Measurements from ENCODE around the gene SERINC4.
A peak's percentile ranks its signal among the peaks of the same experiment; 100 is the strongest.

SERINC4 gene

DNA sequence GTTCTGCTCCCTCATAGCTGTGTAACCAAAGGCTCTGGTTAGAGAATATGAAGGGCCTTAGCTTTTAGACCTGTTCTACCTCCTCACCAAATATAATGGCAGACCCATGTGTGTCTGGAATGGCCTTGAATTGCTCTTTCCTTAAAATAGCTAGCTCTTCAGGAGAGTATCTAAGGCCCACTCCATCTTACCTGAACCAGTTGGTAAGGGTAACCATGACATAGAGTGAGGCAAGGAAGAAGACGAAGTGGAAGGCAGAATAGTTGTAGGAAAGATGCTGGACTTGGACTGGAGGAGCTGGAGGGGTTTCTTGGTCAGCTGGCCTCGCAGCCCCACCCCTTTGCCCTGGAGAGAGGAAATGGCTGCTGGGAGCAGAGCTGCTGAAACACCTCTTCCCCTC lies 4.8 kb downstream of the SERINC4 start:
- Histone ChIP-seq H3K36me3 (ENCODE audit: control insufficient read depth, insufficient read depth, low read length, severe bottlenecking) (peaks cover 57% of the 10 kb centered on the region), H3K27me3 (replicated peaks; ENCODE audit: control insufficient read depth, insufficient read depth, low read length) (no peaks in the 10 kb centered on the region), H3K4me1 (ENCODE audit: control insufficient read depth, insufficient read depth, low read length) (peaks cover 56% of the 10 kb centered on the region), H3K9ac (ENCODE audit: low read length) (no peak overlapping the region), H3K9me3 (ENCODE audit: control insufficient read depth, low read length) (no peaks in the 10 kb centered on the region), H3K4me3 (ENCODE audit: low read length) (no peak overlapping the region)
- DNase-seq (ENCODE audit: low read depth), result no peak

DNA sequence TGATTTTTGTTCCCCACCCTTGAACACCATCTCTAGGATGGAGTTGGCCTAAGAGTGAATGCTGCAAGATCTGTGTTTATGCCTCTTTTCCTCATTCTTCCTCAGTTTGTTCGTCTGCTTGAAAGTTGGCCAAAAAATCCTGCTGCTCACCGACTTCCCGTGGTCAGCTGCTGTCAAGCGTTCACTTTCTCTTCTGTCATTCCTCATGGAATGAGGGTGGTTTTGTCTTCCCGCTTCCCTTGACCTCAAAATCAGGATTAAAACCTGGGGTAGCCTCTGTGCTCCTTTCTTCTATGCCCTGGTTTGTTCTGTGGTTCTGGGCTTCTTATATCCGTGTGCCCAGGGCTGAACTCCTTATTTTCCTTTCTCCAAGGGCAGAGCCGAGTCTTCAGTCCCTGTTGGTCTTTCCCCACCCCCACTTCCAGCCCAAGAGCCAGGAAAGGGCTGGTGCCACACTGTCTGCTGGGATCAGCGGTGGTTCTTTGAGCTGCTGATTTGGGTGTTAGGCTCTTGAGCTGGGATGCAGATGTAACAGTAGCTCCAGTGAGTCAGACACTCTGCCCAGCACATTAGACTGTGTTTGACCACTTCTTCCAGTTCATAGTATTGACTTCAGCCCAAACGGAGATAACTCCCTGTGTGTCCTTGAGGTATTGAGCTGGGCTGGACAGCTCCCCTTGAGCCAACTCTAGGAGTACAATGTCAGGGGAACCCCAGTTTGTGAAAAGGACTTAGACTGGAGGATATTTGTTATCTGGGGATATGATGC lies 5.6 kb downstream of the SERINC4 start:
- no peaks in the 10 kb centered on the region for H3K9me3 ChIP-seq (ENCODE audit: control insufficient read depth, low read length)
- no peak for DNase-seq (ENCODE audit: low read depth)
- H3K36me3 ChIP-seq (ENCODE audit: control insufficient read depth, insufficient read depth, low read length, severe bottlenecking), result peaks cover 52% of the 10 kb centered on the region
- peak overlapping the region; percentile 100 for H3K9ac ChIP-seq (ENCODE audit: low read length)
- peaks cover 52% of the 10 kb centered on the region for H3K4me1 ChIP-seq (ENCODE audit: control insufficient read depth, insufficient read depth, low read length)
- no peaks in the 10 kb centered on the region for H3K27me3 ChIP-seq (replicated peaks; ENCODE audit: control insufficient read depth, insufficient read depth, low read length)
- peak overlapping the region; percentile 98 for H3K4me3 ChIP-seq (ENCODE audit: low read length)

DNA sequence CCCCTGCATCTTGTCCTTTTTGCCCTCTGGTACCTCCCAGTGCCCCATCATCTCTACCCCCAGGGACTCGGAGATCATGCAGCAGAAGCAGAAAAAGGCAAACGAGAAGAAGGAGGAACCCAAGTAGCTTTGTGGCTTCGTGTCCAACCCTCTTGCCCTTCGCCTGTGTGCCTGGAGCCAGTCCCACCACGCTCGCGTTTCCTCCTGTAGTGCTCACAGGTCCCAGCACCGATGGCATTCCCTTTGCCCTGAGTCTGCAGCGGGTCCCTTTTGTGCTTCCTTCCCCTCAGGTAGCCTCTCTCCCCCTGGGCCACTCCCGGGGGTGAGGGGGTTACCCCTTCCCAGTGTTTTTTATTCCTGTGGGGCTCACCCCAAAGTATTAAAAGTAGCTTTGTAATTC lies 6.4 kb downstream of the SERINC4 start:
- H3K9me3 ChIP-seq (ENCODE audit: control insufficient read depth, low read length), result no peaks in the 10 kb centered on the region

DNA sequence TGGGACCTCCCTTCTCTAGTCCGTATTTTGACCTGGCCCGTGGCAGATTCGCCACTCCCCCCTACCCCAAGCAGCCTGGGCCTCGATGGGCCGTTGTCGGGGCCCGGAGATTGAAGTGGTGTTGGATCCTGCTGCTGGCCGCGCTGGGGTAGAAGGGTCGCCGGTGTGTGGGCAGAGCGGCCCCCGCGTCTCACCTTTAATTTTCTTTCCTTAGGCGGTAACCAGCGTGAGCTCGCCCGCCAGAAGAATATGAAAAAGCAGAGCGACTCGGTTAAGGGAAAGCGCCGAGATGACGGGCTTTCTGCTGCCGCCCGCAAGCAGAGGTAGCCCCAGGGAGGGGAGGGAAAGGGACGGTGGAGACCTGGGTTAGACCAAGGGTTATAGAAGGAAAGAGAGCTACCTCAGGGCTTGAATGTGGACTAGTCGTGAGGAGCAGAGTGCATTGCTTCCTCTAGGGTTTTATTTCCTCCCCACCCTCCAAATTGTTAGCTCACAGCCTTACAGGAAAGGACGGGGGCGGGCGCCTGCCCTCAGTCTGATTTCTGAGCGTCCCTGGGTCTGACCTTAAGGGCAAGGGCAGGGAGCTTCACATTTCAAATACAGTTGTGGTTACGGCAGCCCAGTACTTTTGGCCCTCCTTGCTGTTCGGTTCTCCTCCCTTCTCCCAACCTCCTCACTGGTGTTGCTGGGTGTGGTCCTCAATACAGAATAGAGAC lies 7.1 kb downstream of the SERINC4 start:
- Histone ChIP-seq H3K9me3 (ENCODE audit: control insufficient read depth, low read length) (no peaks in the 10 kb centered on the region), H3K4me3 (ENCODE audit: low read length) (peak overlapping the region; percentile 98), H3K4me1 (ENCODE audit: control insufficient read depth, insufficient read depth, low read length) (peaks cover 51% of the 10 kb centered on the region), H3K9ac (ENCODE audit: low read length) (peak overlapping the region; percentile 100), H3K36me3 (ENCODE audit: control insufficient read depth, insufficient read depth, low read length, severe bottlenecking) (peaks cover 42% of the 10 kb centered on the region), H3K27me3 (replicated peaks; ENCODE audit: control insufficient read depth, insufficient read depth, low read length) (no peaks in the 10 kb centered on the region)
- DNase-seq (ENCODE audit: low read depth), result peak; percentile 61

More for the DNA sequence above, 6.4 kb downstream of the SERINC4 start:
- Histone ChIP-seq H3K4me3 (ENCODE audit: low read length) (peak overlapping the region; percentile 98), H3K9ac (ENCODE audit: low read length) (peak overlapping the region; percentile 100), H3K36me3 (ENCODE audit: control insufficient read depth, insufficient read depth, low read length, severe bottlenecking) (peaks cover 44% of the 10 kb centered on the region), H3K27me3 (replicated peaks; ENCODE audit: control insufficient read depth, insufficient read depth, low read length) (no peaks in the 10 kb centered on the region), H3K4me1 (ENCODE audit: control insufficient read depth, insufficient read depth, low read length) (peaks cover 52% of the 10 kb centered on the region)
- DNase-seq (ENCODE audit: low read depth), result no peak

DNA sequence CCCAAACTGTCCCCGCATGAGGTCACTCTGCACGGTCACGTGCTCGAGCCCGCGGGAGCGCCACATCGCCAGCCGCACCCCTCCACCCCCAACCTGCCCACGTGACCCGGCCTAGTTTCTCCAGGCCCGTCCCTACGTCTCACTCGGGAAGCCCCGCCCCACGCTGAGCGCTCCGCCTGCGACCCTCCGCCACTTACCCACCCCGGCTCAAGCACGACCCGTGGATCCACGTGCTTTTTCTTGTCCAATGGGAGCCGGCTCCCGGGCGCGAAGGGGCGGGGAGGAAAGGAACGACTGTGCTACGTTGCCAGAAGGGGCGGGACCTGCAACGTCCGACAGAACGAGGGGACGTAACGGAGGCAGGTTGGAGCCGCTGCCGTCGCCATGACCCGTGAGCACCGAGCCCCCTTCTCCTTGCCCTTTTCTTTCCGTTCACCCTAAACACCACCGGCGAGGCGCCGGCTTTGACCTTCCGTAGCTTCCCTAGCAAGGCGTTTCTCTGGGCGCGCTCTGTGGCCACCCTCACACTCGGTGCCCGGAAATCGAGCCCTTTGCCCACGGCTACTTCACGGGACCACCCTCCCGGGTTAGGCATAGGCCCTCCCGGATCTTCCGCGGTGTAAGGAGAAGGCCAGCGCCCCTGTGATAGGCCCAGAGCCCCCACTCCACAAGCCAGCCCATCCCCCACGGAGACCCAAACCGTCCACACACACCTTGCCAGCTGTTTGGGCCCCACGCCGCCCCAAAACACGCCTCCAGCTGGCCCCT lies 7.8 kb downstream of the SERINC4 start, which contains the start of gene SERF2:
SERF2 (plus strand) TSS at position 328 of the 768 bp plus-strand sequence; CDS start at position 385, 57 bp downstream.
- no peaks in the 10 kb centered on the region for H3K27me3 ChIP-seq (replicated peaks; ENCODE audit: control insufficient read depth, insufficient read depth, low read length)
- H3K9me3 ChIP-seq (ENCODE audit: control insufficient read depth, low read length), result no peaks in the 10 kb centered on the region
- peak within 1 kb of the TSS; percentile 98 for H3K4me3 ChIP-seq (ENCODE audit: low read length)
- H3K4me1 ChIP-seq (ENCODE audit: control insufficient read depth, insufficient read depth, low read length), result peaks cover 45% of the 10 kb centered on the region
- H3K9ac ChIP-seq (ENCODE audit: low read length), result peak within 1 kb of the TSS; percentile 100
- H3K36me3 ChIP-seq (ENCODE audit: control insufficient read depth, insufficient read depth, low read length, severe bottlenecking), result peaks cover 42% of the 10 kb centered on the region
- DNase-seq (ENCODE audit: low read depth), result peak; percentile 100

DNA sequence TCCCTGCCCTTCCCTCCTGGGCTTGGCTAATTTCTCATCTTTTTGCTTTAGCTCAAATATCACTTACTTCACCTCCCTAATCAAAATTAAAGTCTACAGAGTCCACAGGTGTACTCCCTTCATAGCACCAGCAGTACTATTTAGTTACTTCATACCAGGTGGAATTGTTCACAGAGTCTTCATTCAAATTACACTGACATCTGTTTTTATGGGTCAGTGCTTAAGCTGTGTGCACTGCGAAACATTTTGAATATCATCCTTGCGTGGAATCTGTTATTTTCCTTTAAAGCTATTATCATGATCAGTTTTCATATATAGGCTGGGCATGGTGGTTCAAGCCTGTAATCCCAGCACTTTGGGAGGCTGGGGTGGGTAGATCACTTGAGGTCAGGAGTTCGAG lies 10.6 kb downstream of the SERINC4 start:
- DNase-seq (ENCODE audit: low read depth), result no peak
- no peak overlapping the region for H3K9ac ChIP-seq (ENCODE audit: low read length)
- no peaks in the 10 kb centered on the region for H3K9me3 ChIP-seq (ENCODE audit: control insufficient read depth, low read length)
- H3K36me3 ChIP-seq (ENCODE audit: control insufficient read depth, insufficient read depth, low read length, severe bottlenecking), result peaks cover 14% of the 10 kb centered on the region
- H3K4me1 ChIP-seq (ENCODE audit: control insufficient read depth, insufficient read depth, low read length), result peaks cover 17% of the 10 kb centered on the region
- H3K27me3 ChIP-seq (replicated peaks; ENCODE audit: control insufficient read depth, insufficient read depth, low read length), result no peaks in the 10 kb centered on the region
- H3K4me3 ChIP-seq (ENCODE audit: low read length), result no peak overlapping the region

DNA sequence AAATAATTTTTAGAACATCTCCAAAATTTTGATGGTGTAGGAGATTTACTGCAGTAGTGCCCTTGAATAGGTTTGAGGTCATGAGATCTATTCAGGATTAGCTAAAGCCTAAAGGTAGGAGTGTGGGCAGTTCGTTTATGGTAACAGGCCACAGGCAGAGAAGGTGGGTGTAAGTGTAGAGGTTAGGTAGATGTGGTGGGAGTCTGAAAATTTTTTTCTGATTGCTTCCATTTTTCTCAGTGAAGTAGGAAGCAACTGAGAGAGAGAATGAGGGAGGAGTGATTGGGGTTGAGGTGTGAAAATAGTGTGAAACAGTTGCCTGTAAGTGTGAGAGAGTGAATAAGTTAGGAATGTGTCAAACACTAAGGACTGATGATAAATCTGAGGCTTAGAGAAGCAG lies 21.0 kb downstream of the SERINC4 start:
- Histone ChIP-seq H3K9me3 (ENCODE audit: control insufficient read depth, low read length) (no peaks in the 10 kb centered on the region), H3K4me3 (ENCODE audit: low read length) (no peak overlapping the region), H3K27me3 (replicated peaks; ENCODE audit: control insufficient read depth, insufficient read depth, low read length) (no peaks in the 10 kb centered on the region), H3K9ac (ENCODE audit: low read length) (no peak overlapping the region), H3K4me1 (ENCODE audit: control insufficient read depth, insufficient read depth, low read length) (peaks cover 10% of the 10 kb centered on the region), H3K36me3 (ENCODE audit: control insufficient read depth, insufficient read depth, low read length, severe bottlenecking) (peaks cover under 1% of the 10 kb centered on the region)
- no peak for DNase-seq (ENCODE audit: low read depth)

DNA sequence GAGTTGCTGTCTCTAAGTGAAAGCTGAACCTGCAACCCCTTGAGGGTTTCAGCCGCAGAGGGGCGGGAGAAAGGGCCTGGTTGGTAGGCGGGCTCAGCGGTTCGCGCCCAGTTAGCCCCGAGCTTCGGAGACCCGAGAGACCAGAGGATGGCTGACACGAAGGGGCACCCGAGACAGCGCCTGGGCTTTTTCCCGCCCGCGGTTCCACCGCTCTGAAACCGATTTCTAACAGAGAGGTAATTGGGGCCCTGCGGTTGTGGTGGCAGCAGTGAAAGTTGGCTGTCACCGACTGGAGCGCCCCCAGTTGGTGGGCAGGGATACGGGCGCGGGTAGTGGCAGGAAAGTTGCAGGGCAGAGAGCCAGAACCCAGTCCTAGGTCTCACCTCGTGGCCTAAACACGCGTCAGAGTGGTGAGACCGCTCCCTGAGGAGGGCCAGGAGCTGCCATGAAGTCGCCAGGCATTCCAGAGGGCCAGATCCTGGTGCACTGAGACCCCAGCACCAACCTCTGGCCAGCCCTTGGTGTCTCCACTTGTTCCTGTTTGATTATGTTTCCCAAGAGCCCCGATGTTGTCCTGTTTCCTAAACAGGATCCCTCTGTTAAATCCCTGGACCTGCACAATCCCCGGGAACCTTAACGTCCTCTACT lies 22.6 kb downstream of the SERINC4 start:
- Histone ChIP-seq H3K4me1 (ENCODE audit: control insufficient read depth, insufficient read depth, low read length) (peaks cover 11% of the 10 kb centered on the region), H3K4me3 (ENCODE audit: low read length) (peak overlapping the region; percentile 92), H3K9me3 (ENCODE audit: control insufficient read depth, low read length) (no peaks in the 10 kb centered on the region), H3K36me3 (ENCODE audit: control insufficient read depth, insufficient read depth, low read length, severe bottlenecking) (peaks cover 16% of the 10 kb centered on the region), H3K27me3 (replicated peaks; ENCODE audit: control insufficient read depth, insufficient read depth, low read length) (no peaks in the 10 kb centered on the region), H3K9ac (ENCODE audit: low read length) (peak overlapping the region; percentile 82)
- DNase-seq (ENCODE audit: low read depth), result peak; percentile 91

DNA sequence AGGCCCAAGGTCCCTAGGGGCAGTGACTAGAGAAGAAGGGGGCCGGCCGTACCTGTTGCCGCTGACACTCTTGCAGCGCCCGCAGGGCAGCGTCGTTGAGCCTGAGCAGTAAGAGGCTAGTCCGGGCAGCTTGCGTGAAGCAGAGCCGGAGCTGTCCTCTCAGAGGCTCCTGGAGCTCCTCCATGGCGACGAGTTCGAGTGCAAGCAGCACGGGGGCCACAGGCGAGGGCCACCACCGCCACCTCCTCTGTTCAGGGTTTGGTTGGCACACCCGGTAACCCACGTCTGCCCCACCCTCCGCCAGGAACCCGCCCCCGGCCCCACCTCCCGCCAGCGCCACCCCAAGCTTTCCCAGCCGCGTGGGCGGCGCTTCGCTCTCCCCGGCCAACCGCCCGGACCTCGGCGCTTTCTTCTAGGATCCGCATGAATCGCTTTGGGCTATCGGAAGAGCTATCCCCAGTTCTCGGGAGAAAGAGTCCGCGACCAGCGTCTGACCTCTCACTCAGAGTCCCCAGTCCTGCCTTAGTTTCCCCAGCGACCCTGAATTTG lies 23.2 kb downstream of the SERINC4 start, which contains the start of gene ELL3:
ELL3 (minus strand) TSS at position 249 of the 549 bp plus-strand sequence; CDS start at position 184, 65 bp downstream.
- no peaks in the 10 kb centered on the region for H3K9me3 ChIP-seq (ENCODE audit: control insufficient read depth, low read length)

DNA sequence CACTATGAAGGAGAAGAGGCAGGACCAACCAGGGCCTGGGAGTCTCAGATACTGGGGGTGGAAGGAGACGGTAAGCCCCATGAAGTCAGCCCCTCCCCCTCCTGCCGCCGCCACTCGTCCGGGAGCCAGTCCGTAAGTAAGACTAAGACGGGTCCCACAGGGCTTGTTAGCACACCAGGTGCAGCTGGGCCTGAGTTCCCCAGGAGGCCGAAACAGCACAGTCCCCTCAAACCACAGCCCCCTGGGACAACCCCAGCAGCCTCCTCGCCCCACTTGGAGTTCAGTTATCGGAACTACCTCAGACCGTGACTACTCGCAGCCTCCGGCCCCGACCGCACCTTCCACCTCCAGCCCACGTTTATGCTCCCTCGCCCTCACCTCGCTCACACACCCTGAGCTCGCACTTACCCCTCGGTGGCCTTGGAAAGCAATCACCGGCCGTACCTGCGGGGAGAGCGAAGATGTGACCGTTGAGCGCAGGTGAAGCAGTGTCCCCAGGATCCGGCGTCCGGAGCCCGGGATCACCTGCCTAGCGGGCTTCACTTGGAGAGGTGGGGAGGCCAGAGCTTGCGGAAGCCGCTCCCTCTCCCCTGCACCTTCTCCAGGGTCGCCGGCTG lies 23.8 kb downstream of the SERINC4 start:
- no peak for DNase-seq (ENCODE audit: low read depth)
- H3K27me3 ChIP-seq (replicated peaks; ENCODE audit: control insufficient read depth, insufficient read depth, low read length), result no peaks in the 10 kb centered on the region

More for the DNA sequence above, 23.2 kb downstream of the SERINC4 start, which contains the start of gene ELL3:
- Histone ChIP-seq H3K4me1 (ENCODE audit: control insufficient read depth, insufficient read depth, low read length) (peaks cover 17% of the 10 kb centered on the region), H3K9ac (ENCODE audit: low read length) (peak within 1 kb of the TSS; percentile 82), H3K4me3 (ENCODE audit: low read length) (peak within 1 kb of the TSS; percentile 92), H3K36me3 (ENCODE audit: control insufficient read depth, insufficient read depth, low read length, severe bottlenecking) (peaks cover 22% of the 10 kb centered on the region), H3K27me3 (replicated peaks; ENCODE audit: control insufficient read depth, insufficient read depth, low read length) (no peaks in the 10 kb centered on the region)
- DNase-seq (ENCODE audit: low read depth), result peak; percentile 91

More for the DNA sequence above, 23.8 kb downstream of the SERINC4 start:
- H3K9me3 ChIP-seq (ENCODE audit: control insufficient read depth, low read length), result no peaks in the 10 kb centered on the region
- H3K4me3 ChIP-seq (ENCODE audit: low read length), result peak overlapping the region; percentile 92
- peaks cover 28% of the 10 kb centered on the region for H3K36me3 ChIP-seq (ENCODE audit: control insufficient read depth, insufficient read depth, low read length, severe bottlenecking)
- H3K9ac ChIP-seq (ENCODE audit: low read length), result peak overlapping the region; percentile 60
- peaks cover 21% of the 10 kb centered on the region for H3K4me1 ChIP-seq (ENCODE audit: control insufficient read depth, insufficient read depth, low read length)

Measured in adipocyte (in vitro differentiated cells).